22Rv1 (cell line): ENCODE measurements around the gene INPP5A.

Experiments
- H3K27ac ChIP-seq: fragments of 450-650 bp; 2 replicates; pipeline ENCODE4 v1.5.1; 2017
- ZFX ChIP-seq: fragments of 450-650 bp; IDR thresholded peaks from 2 replicates; pipeline ENCODE4 v1.6.1; 2017; ENCODE audit warnings: antibody characterized with exemption, borderline replicate concordance
- TF ChIP-seq, protein P1 (sequence below): fragments of 450-650 bp; IDR thresholded peaks from 2 replicates; pipeline ENCODE4 v1.5.1; 2017; ENCODE audit warnings: mild to moderate bottlenecking

INPP5A gene

DNA sequence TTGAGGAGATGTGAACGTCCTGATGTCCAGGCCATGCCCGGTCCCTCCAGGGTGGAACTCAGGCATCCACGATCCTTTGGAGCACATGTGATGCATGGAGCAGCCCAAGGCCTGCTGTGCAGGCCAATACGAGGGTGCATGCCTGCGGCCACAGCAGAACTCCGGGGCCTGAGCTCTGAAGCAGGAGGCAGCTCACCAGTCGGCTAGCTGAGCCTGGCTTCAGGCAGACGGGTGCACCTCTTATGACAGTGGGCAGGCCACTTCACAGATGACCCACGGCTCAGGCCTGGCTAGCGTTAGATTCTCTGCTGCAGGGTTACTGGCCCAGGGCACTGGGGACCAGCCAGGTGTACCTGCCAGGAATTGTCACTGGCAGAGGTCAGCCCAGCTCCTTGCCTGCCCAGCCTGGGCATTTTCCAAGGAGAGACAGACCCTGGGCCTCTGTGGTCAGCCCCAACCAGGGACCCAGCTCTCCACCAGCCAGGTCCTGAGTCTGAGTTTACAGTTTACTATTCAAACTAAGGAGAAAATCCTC is 29.6 kb upstream of the INPP5A start:
- H3K27ac ChIP-seq = no peak overlapping the region
- no peak for TF ChIP-seq ZFX
- TF ChIP-seq, protein P1, sequence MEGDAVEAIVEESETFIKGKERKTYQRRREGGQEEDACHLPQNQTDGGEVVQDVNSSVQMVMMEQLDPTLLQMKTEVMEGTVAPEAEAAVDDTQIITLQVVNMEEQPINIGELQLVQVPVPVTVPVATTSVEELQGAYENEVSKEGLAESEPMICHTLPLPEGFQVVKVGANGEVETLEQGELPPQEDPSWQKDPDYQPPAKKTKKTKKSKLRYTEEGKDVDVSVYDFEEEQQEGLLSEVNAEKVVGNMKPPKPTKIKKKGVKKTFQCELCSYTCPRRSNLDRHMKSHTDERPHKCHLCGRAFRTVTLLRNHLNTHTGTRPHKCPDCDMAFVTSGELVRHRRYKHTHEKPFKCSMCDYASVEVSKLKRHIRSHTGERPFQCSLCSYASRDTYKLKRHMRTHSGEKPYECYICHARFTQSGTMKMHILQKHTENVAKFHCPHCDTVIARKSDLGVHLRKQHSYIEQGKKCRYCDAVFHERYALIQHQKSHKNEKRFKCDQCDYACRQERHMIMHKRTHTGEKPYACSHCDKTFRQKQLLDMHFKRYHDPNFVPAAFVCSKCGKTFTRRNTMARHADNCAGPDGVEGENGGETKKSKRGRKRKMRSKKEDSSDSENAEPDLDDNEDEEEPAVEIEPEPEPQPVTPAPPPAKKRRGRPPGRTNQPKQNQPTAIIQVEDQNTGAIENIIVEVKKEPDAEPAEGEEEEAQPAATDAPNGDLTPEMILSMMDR = no peak

DNA sequence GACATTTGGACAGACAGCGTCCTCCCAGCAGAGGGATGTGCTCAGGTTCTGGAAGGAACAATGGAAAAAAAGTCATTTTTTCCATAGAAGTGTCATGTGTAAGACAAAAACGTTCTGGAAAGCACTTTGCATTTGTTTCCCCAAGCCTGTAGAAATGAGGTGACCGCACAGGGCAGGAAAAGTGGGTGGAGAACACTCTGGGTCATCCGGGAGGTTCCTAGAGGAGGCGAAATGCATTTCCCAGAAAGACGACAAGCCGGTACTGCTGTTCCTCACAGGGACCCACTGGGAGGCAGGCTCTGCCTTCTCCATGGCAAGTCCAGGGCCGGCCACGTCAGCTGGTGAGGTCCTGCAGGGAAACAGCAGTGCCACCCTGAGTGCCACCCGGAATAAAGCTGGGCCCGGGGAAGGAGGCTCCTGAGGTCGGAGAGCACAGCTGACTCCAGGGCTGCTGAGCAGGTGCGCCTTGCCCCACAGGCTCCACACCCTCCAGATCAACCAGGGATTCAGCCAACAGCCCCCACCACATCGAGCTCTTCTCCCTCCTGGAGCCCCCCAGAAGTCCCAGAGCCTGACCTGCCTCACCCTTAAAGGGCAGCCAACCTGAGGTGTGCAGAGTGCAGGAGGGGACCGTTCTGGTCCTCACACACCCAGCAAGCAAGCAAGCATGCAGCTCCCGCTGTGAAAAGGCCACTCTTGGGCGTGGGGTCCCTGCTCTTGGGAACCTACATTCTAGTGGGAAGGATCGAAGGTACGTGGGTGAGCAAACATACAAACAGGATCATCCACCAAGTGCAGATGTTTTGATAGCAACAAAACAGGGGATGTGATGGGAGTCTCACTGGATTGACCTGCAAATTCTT is 28.8 kb upstream of the INPP5A start:
- H3K27ac ChIP-seq = no peak overlapping the region
- TF ChIP-seq, protein P1 = no peak
- no peak for TF ChIP-seq ZFX

DNA sequence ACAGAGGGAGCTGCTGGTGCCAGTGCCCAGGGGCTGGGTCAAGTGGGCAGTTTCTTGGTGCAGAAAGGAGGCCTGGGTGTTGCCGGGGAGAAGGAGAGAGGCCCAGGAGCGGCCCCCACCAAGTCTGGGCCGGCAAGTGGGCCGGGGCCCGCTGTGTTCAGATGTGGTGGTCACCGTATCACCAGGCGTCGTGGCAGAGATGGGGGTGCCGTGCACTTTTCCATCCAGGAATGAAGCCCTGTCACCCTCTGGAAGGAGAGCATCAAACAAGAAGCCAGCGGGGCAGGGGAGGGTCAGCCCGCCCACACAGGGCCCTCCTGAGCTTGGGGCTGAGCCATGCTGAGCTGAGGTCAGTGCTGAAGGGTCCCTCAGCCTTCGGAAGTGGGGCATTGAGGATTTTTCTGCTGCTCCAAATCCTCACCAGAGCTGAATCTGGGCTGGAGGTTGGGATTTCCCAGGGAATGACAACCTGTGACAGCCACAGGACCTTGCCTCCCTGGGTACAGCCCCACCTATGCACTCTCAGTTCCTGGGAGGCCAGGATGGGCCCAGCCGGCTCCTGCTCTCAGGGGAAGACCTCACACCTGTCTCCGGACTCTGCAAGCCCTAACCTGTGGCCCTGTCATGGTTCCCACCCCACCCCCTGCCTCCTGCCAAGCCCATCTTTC is 27.9 kb upstream of the INPP5A start:
- TF ChIP-seq ZFX = no peak
- TF ChIP-seq, protein P1 = no peak
- no peak overlapping the region for H3K27ac ChIP-seq

DNA sequence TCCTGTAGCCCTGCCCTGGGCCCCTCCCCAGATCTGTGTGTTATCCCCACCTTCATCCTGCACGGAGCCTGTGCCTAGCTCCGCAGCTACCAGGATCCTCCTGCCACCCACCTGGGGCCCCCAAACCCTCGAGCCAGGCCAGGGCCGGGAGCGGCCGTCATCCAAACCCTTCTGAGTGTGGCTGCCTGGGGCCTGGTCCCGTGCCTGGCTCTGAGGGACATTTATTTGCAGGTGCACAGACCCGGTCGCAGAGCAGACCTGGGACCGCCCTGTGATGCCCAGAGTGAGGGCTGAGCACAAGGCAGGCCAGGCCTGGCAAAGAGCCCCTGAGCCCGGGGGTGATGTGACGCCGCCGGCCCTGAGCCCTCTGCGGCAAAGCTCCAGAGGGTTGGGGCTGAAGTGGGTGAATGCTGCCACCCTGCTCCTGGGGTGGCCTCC is 27.4 kb upstream of the INPP5A start:
- no peak overlapping the region for H3K27ac ChIP-seq
- no peak for TF ChIP-seq ZFX
- TF ChIP-seq, protein P1 = no peak

DNA sequence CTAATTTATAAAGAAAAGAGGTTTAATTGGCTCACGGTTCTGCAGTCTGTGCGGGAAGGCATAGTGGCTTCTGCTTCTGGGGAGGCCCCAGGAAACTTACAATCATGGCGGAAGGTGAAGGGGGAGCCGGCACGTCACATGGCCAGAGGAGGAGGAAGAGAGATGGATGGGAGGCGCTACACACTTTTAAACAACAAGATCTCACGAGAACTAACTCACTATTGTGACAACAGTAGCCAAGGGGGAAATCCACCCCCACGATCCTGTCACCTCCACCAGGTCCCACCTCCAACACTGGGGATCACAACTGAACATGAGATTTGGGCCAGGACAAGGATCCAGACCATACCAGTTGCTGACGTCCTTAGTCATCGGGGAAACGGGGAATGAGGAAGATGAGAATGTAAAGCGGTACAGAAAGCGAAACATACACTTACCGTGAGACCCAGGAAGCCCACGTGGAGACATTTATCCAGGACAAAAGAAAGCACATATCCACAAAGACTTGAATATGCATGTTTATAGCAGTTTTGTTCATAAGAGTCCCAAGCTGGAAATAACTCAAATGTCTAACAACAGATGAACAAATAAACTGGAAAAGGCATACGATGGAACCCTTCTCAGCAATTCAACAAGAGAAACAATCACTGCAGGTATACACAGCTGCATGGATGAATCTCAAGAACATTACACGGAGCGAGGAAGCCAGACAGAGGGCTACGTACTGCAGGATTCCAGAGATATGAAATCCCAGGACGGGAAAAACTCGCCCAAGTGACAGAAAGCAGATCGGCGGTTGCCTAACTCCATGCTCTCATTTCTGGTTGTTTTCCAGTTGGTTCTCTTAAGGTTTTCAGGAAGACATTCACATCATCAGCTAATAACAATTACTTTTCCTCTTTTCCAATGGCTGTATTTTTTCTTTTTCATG is 26.2 kb upstream of the INPP5A start:
- no peak overlapping the region for H3K27ac ChIP-seq
- TF ChIP-seq ZFX = no peak
- TF ChIP-seq, protein P1 = no peak

DNA sequence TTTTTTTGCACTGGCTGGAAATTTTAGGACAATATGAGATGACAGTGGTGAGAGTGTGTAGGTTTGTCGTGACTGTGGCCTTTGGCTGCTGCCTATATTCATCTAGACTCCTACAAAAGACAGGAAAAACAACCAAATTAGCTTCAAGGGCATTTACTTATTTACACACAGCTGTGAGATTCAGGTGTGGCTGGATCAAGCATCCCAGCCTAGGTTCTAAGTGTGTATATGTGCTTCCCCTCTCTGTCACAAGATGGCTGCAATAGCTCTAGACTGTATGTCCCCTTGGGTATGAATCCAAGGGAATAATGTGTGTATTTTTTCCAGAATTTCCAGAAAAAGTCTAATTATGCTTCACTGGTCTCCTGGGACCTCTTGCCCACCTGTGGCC is 25.5 kb upstream of the INPP5A start:
- TF ChIP-seq, protein P1 = no peak
- TF ChIP-seq ZFX = no peak

More for the DNA sequence above, 25.5 kb upstream of the INPP5A start:
- no peak overlapping the region for H3K27ac ChIP-seq
